Right atrium auricular region (tissue), 2 donors: ENCODE results near the gene GYPC. TPM values are rescaled to one million over a fixed set of nuclear protein-coding genes. Genes with fewer than 3 reads are reported as not detected.
"Not testable (repeated sequence)": the region's sequence is repeated elsewhere in the genome, so short reads cannot be mapped to it uniquely, and the experiment has no call there.

ENCODE experiments used
- DNase-seq: peaks from one replicate; pipeline ENCODE4 v3.0.0-alpha.2; 2019; ENCODE audit warnings: low spot score
- H3K27ac ChIP-seq, 2 donors: fragments of 200-600 bp; sonication (generic); 1 replicate in 1 of 2; 2 replicates in 1 of 2; pipeline ENCODE4 v1.5.1; 2016 to 2019
- H3K27me3 ChIP-seq, 2 donors: fragments of 200-600 bp; sonication (generic); one replicate each; pipeline versions ENCODE4 v1.5.1 to v1.6.0; 2017 to 2019
- H3K36me3 ChIP-seq: fragments of 200-600 bp; sonication (generic); one replicate; pipeline ENCODE4 v1.5.1; 2016
- H3K4me1 ChIP-seq, 2 donors: fragments of 200-600 bp; sonication (generic); one replicate each; pipeline versions ENCODE4 v1.5.1 to v1.6.0; 2017 to 2019
- H3K4me3 ChIP-seq, 2 donors: fragments of 200-600 bp; sonication (generic); 1 replicate in 1 of 2; 2 replicates in 1 of 2; pipeline ENCODE4 v1.5.1; 2017 to 2019; ENCODE audit warnings: mild to moderate bottlenecking in 1 of 2, moderate library complexity in 1 of 2
- H3K9me3 ChIP-seq, 2 donors: fragments of 200-600 bp; sonication (generic); one replicate each; pipeline ENCODE4 v1.5.1; 2019
- CTCF ChIP-seq, 2 donors: fragments of 200-600 bp; sonication (generic); IDR thresholded peaks; one replicate each; pipeline ENCODE4 v1.5.1; 2019; ENCODE audit warnings: antibody characterized with exemption in 2 of 2
- total RNA-seq, 2 donors: library from RNA; depleted of rRNA; stranded (reverse); fragments of >200 nt; gene quantifications; one replicate each; pipeline ENCODE4 v1.1.0, GENCODE V29; 2016

The GYPC gene
- total RNA-seq, 2 donors from 2014 or later, result 53.8 to 74.9 TPM

GRCh38 chr2:126686841-126687485 is 31.0 kb downstream of the GYPC start:
- Histone ChIP-seq H3K4me3 (no peak overlapping the region), H3K9me3 (no peaks in the 10 kb centered on the region), H3K4me1 (peaks cover 0 to 4% of the 10 kb centered on the region in 2 donors), H3K27me3 (no peaks in the 10 kb centered on the region), H3K36me3 (no peaks in the 10 kb centered on the region), H3K27ac (no peak overlapping the region)
- no peak for TF ChIP-seq CTCF (IDR thresholded peaks at IDR 0.05)
- no peak for DNase-seq

- Histone ChIP-seq H3K36me3 (no peaks in the 10 kb centered on the region), H3K27ac (no peak overlapping the region), H3K9me3 (no peaks in the 10 kb centered on the region), H3K4me3 (no peak overlapping the region), H3K27me3 (no peaks in the 10 kb centered on the region), H3K4me1 (peaks cover 0 to 4% of the 10 kb centered on the region in 2 donors)
- no peak for TF ChIP-seq CTCF (IDR thresholded peaks at IDR 0.05)
- no peak for DNase-seq
Observed at GRCh38 chr2:126687503-126687902, 31.5 kb downstream of the GYPC start.

- H3K27ac ChIP-seq, result peak overlapping the region in 1 of 2 donors; percentile 16
- H3K4me1 ChIP-seq, H3K9me3 ChIP-seq, DNase-seq, H3K4me3 ChIP-seq, H3K27me3 ChIP-seq, H3K36me3 ChIP-seq: not testable (repeated sequence)
Observed at GRCh38 chr2:126688594-126688993, 32.6 kb downstream of the GYPC start.

GRCh38 chr2:126692241-126692640 is 36.3 kb downstream of the GYPC start:
- not testable (repeated sequence) for H3K27ac ChIP-seq, H3K4me3 ChIP-seq, H3K36me3 ChIP-seq, H3K9me3 ChIP-seq, H3K4me1 ChIP-seq, H3K27me3 ChIP-seq, DNase-seq

GRCh38 chr2:126692934-126693592 is 37.1 kb downstream of the GYPC start:
- H3K27ac ChIP-seq, result not testable (repeated sequence)

GRCh38 chr2:126696644-126697520 is 40.9 kb downstream of the GYPC start:
- TF ChIP-seq CTCF (IDR thresholded peaks at IDR 0.05), result no peak
- Histone ChIP-seq H3K27me3 (no peaks in the 10 kb centered on the region), H3K36me3 (no peaks in the 10 kb centered on the region), H3K4me1 (peaks cover 0 to 10% of the 10 kb centered on the region in 2 donors), H3K27ac (no peak overlapping the region), H3K9me3 (peaks cover 0 to 9% of the 10 kb centered on the region in 2 donors), H3K4me3 (no peak overlapping the region)
- no peak for DNase-seq

More at GRCh38 chr2:126692934-126693592, 37.1 kb downstream of the GYPC start:
- not testable (repeated sequence) for H3K36me3 ChIP-seq, H3K4me3 ChIP-seq, H3K4me1 ChIP-seq, H3K27me3 ChIP-seq, DNase-seq, H3K9me3 ChIP-seq

GRCh38 chr2:126698376-126698775 is 42.4 kb downstream of the GYPC start:
- Histone ChIP-seq H3K27me3 (no peaks in the 10 kb centered on the region), H3K4me1 (peaks cover 0 to 10% of the 10 kb centered on the region in 2 donors), H3K4me3 (no peak overlapping the region), H3K27ac (no peak overlapping the region), H3K36me3 (no peaks in the 10 kb centered on the region), H3K9me3 (peaks cover 0 to 9% of the 10 kb centered on the region in 2 donors)
- TF ChIP-seq CTCF (IDR thresholded peaks at IDR 0.05), result no peak
- DNase-seq, result no peak
